Testis (tissue), 3 donors: ENCODE measurements around the gene SLC25A17. TPM values are rescaled to one million over a fixed set of nuclear protein-coding genes. Genes with fewer than 3 reads are reported as not detected.
A peak's percentile ranks its signal among the peaks of the same experiment; 100 is the strongest.

Source experiments
- DNase-seq: peaks from one replicate; pipeline ENCODE4 v3.0.0-alpha.2; 2019
- H3K27ac ChIP-seq, 2 donors: fragments of 200-600 bp; sonication (generic); one replicate each; pipeline ENCODE4 v1.5.1; 2019
- H3K27me3 ChIP-seq: fragments of 200-600 bp; sonication (generic); one replicate; pipeline ENCODE4 v1.5.1; 2019
- H3K36me3 ChIP-seq: fragments of 200-600 bp; sonication (generic); one replicate; pipeline ENCODE4 v1.5.1; 2017; ENCODE audit warnings: low read depth; ENCODE audit errors: missing control alignments
- H3K4me1 ChIP-seq: fragments of 200-600 bp; sonication (generic); one replicate; pipeline ENCODE4 v1.5.1; 2019
- H3K4me3 ChIP-seq, 2 donors: fragments of 200-600 bp; sonication (generic); one replicate each; pipeline ENCODE4 v1.5.1; 2017 to 2019
- H3K9me3 ChIP-seq: fragments of 200-600 bp; sonication (generic); one replicate; pipeline ENCODE4 v1.5.1; 2017
- POLR2A ChIP-seq: fragments of 450-650 bp; IDR thresholded peaks from one replicate; pipeline ENCODE4 v1.6.1; 2017; ENCODE audit warnings: antibody characterized with exemption, mild to moderate bottlenecking, moderate library complexity
- WGBS, 2 donors: methylation state at CpG; one replicate each; pipeline ENCODE4 v1.1.5; 2018; 5-methylcytosine and 5-hydroxymethylcytosine counted together
- intact Hi-C: fragments of 100-400 bp; cut with DNase I; formaldehyde crosslinking; loops from one replicate; pipeline ENCODE4 v1.15.1; 2023; ENCODE audit warnings: low total_unique reads
- polyA plus RNA-seq: library from polyadenylated mRNA; stranded (reverse); fragments of 350-450 nt; fragmentation: Illumina TruSeq; extraction: RNeasy Lipid Tissue Mini Kit (QIAGEN cat#74804); gene quantifications from one replicate; pipeline ENCODE4 v1.2.3, GENCODE V29; 2014; ENCODE audit warnings: low read depth, low replicate concordance; ENCODE audit not compliant: insufficient read depth
- total RNA-seq, 2 donors: library from RNA; depleted of rRNA; stranded (reverse); fragments of >200 nt; gene quantifications; one replicate each; pipeline ENCODE4 v1.2.3, GENCODE V29; 2016
- TF ChIP-seq, protein P1 (sequence below), 3 experiments: fragments of 450-650 bp in 2 of 3; fragments of 200-600 bp in 1 of 3; sonication (generic) in 1 of 3; IDR thresholded peaks; one replicate each; pipeline ENCODE4 v1.5.1; 2016 to 2019; ENCODE audit warnings: antibody characterized with exemption in 3 of 3, mild to moderate bottlenecking in 2 of 3, moderate library complexity in 1 of 3

Gene SLC25A17
- total and polyA plus RNA-seq, 3 donors from 2014 or later = 33.8 to 42.8 (median 36.1) TPM

DNA sequence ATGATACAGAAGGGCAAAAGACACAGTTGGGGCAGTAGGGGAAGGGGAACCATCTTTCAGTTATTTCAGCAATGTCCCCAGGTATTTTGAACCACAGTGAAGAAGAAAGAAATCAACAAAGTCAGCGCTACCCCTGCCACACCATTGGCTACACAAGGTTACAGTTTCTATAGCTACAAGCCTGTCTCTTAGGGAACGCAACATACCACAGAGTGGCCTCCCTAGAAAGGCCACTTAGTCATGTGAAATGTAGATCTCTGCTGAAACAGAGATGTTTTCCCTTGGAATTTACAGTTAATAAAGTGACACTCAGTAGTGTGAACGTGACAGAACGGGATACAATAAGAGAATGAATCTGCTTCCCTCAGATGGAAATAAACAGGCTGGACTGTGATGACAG is 85.2 kb downstream of the SLC25A17 start:
- peaks cover 4% of the 10 kb centered on the region for H3K4me1 ChIP-seq
- TF ChIP-seq POLR2A = no peak
- TF ChIP-seq, protein P1, sequence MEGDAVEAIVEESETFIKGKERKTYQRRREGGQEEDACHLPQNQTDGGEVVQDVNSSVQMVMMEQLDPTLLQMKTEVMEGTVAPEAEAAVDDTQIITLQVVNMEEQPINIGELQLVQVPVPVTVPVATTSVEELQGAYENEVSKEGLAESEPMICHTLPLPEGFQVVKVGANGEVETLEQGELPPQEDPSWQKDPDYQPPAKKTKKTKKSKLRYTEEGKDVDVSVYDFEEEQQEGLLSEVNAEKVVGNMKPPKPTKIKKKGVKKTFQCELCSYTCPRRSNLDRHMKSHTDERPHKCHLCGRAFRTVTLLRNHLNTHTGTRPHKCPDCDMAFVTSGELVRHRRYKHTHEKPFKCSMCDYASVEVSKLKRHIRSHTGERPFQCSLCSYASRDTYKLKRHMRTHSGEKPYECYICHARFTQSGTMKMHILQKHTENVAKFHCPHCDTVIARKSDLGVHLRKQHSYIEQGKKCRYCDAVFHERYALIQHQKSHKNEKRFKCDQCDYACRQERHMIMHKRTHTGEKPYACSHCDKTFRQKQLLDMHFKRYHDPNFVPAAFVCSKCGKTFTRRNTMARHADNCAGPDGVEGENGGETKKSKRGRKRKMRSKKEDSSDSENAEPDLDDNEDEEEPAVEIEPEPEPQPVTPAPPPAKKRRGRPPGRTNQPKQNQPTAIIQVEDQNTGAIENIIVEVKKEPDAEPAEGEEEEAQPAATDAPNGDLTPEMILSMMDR (IDR thresholded peaks at IDR 0.05) = no peak
- intact Hi-C loops = no loop called here
- no peaks in the 10 kb centered on the region for H3K27me3 ChIP-seq
- DNase-seq = no peak
- H3K27ac ChIP-seq = peak overlapping the region in 1 of 2 donors; percentile 70
- H3K9me3 ChIP-seq = no peaks in the 10 kb centered on the region
- H3K4me3 ChIP-seq = no peak overlapping the region
- 89 to 91% methylated on average over 4 of the region's 4 CpGs for WGBS, 2 donors
- H3K36me3 ChIP-seq = no peaks in the 10 kb centered on the region

DNA sequence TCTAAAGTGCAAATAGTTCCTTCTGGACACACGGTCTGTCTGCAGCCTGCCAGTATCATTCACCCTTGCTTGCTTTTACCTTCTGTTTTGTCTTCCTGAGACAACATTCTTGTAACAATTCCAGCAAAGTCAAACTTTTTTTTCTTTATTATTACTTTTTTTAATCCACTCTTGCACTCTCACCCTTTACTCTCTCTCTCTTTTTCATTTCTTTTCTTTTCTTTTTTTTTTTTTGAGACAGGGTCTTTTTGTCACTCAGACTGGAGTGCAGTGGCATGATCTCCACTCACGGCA is 86.2 kb downstream of the SLC25A17 start:
- H3K27me3 ChIP-seq = no peaks in the 10 kb centered on the region
- H3K36me3 ChIP-seq = no peaks in the 10 kb centered on the region
- intact Hi-C loops = no loop called here
- WGBS, 2 donors = 38 to 39% methylated on average over 2 of the region's 2 CpGs
- H3K9me3 ChIP-seq = no peaks in the 10 kb centered on the region
- TF ChIP-seq POLR2A = no peak
- TF ChIP-seq, protein P1 (IDR thresholded peaks at IDR 0.05) = no peak
- DNase-seq = no peak
- H3K27ac ChIP-seq = peak overlapping the region in 1 of 2 donors; percentile 70
- no peak overlapping the region for H3K4me3 ChIP-seq
- H3K4me1 ChIP-seq = peaks cover 4% of the 10 kb centered on the region

DNA sequence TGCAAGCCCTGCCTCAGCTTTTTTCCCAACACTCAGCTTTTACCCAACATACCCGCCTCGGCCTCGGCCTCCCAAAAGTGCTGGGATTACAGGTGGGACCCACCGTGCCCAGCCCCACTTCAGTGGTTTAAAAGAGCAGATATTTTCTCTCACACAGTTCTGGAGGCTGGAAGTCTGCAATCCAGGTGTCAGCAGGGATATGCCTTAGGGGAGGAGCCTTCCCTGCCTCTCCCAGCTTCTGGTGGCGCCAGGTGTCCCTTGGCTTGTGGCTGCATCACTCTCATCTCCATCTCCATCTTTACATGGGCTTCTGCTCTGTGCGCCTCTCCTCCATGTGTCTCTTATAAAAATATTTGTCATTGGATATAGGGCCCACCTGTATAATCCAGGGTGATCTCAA is 89.9 kb downstream of the SLC25A17 start:
- DNase-seq = no peak
- Histone ChIP-seq H3K36me3 (no peaks in the 10 kb centered on the region), H3K4me1 (peaks cover 4% of the 10 kb centered on the region), H3K9me3 (no peaks in the 10 kb centered on the region), H3K27ac (no peak overlapping the region), H3K27me3 (no peaks in the 10 kb centered on the region), H3K4me3 (no peak overlapping the region)
- intact Hi-C loops = no loop called here
- WGBS, 2 donors = 80 to 83% methylated on average over 6 of the region's 6 CpGs
- TF ChIP-seq, protein P1 (IDR thresholded peaks at IDR 0.05) = no peak
- TF ChIP-seq POLR2A = no peak

DNA sequence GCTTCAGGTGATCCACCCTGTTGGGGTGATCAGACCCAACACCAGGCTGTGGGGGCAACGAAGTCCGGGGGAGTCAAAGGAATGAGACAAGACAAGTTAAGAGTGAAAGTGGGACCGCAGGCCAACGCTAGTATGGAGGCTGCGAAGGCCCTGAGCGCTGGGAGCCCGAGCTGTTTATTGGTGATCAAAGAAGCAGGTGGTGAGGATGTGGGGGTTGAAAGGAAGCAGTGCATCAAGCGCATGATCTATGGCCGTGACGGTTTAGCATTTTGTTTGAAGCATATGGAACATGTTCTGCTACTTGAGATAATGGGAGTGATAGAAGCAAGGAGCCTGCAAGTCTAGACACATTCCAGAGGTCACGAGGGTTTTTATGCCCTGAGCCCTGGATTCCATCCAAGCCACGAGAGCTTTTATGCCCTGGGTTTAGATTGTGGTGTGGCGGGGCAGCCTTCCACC is 90.4 kb downstream of the SLC25A17 start:
- H3K4me3 ChIP-seq = no peak overlapping the region
- DNase-seq = no peak
- 68 to 74% methylated on average over 12 to 13 of the region's 13 CpGs for WGBS, 2 donors
- no peak for TF ChIP-seq POLR2A
- TF ChIP-seq, protein P1 (IDR thresholded peaks at IDR 0.05) = no peak
- peaks cover 4% of the 10 kb centered on the region for H3K4me1 ChIP-seq
- intact Hi-C loops = no loop called here
- H3K36me3 ChIP-seq = no peaks in the 10 kb centered on the region
- no peaks in the 10 kb centered on the region for H3K27me3 ChIP-seq
- no peaks in the 10 kb centered on the region for H3K9me3 ChIP-seq
- H3K27ac ChIP-seq = no peak overlapping the region

DNA sequence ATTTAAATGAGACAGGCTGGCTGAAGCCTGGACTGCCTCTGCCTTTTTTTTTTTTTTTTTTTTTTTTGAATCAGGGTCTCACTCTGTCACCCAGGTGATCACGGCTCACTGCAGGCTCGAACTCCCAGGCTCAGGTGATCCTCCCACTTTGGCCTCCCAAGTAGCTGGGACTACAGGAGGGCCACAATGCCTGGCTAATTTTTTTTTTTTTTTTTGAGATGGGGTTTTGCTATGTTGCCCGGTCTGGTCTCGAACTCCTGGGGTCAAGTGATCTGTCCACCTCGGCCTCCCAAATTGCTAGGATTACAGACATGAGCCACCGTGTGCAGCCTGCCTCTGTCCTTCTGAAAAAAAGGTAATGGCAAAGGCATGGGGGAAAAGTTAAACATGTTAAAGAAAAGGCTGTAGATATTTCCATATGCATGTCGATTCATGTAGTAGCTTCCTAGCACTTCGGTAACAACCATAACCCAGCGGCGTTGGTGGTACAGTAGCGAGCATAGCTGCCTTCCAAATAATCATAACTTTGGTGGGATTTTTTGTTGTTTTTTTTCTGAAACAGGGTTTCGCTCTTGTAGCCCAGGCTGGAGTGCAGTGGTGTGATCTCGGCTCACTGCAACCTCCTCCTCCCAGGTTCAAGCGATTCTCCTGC is 91.1 kb downstream of the SLC25A17 start:
- Histone ChIP-seq H3K4me1 (peaks cover 4% of the 10 kb centered on the region), H3K27me3 (no peaks in the 10 kb centered on the region), H3K9me3 (no peaks in the 10 kb centered on the region), H3K36me3 (no peaks in the 10 kb centered on the region), H3K4me3 (no peak overlapping the region), H3K27ac (no peak overlapping the region)
- TF ChIP-seq POLR2A = no peak
- 92 to 95% methylated on average over 14 of the region's 14 CpGs for WGBS, 2 donors
- intact Hi-C loops = no loop called here
- DNase-seq = no peak
